Coronary artery (tissue), 2 donors: ENCODE results near the gene C20orf173.
A peak's percentile ranks its signal among the peaks of the same experiment; 100 is the strongest.

Source experiments
- DNase-seq: peaks from one replicate; pipeline ENCODE4 v3.0.0-alpha.2; 2017; ENCODE audit warnings: low spot score
- H3K27ac ChIP-seq, 2 donors: fragments of 200-600 bp; sonication (generic); one replicate each; pipeline ENCODE4 v1.5.1; 2016 to 2019
- H3K4me3 ChIP-seq: fragments of 200-600 bp; sonication (generic); 2 replicates; pipeline ENCODE4 v1.5.1; 2016; ENCODE audit warnings: mild to moderate bottlenecking, moderate library complexity
- CTCF ChIP-seq: fragments of 200-600 bp; sonication (generic); IDR thresholded peaks from one replicate; pipeline ENCODE4 v1.5.1; 2019; ENCODE audit warnings: antibody characterized with exemption

Gene C20orf173

DNA sequence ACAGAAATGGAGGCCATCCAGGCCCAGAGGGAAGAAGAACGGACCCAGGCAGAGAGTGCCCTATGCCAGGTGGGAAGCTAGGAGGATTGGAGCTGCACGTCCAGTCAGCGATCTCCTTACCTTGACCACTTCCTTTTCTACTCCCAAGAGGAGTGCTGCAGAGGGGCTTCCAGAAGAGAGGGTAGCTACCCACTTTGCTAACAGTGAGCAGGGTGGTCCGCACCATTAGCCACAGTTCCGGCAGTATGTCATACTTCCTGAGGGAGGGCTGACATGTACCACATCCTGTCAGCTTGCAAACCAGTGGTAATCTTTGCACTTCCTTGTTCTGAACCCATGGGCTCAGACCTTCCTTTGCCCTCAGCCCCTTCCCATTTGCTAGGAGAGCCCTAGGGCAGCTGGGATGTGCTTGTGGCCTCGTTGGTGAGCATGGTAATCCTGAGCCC, 38.7 kb downstream of the C20orf173 start:
- H3K4me3 ChIP-seq = peak overlapping the region; percentile 41
- H3K27ac ChIP-seq = peak overlapping the region in 1 of 2 donors; percentile 25
- DNase-seq = no peak
- no peak for TF ChIP-seq CTCF

DNA sequence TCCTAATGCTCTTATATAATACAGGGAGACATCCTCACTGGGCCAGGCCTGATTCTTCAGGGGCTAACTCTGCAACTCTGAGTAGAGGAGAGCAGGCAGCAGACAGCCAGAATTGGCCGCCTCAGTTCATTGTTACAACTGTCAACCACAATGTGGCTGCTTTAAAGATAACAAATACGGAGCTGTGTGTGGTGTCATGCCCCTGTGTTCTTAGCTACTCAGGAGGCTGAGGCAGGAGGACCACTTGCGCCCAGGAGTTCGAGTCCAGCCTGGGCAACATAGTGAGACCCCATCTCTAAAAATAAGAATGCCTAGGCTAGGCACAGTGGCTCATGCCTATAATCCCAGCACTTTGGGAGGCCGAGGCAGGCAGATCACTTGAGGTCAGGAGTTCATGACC, 39.7 kb downstream of the C20orf173 start:
- Histone ChIP-seq H3K27ac (no peak overlapping the region), H3K4me3 (no peak overlapping the region)
- no peak for DNase-seq
- no peak for TF ChIP-seq CTCF

- no peak for DNase-seq
- TF ChIP-seq CTCF = no peak
- no peak overlapping the region for H3K27ac ChIP-seq
- no peak overlapping the region for H3K4me3 ChIP-seq
Measured at GRCh38 chr20:35487479-35487878, 42.0 kb downstream of the C20orf173 start.

DNA sequence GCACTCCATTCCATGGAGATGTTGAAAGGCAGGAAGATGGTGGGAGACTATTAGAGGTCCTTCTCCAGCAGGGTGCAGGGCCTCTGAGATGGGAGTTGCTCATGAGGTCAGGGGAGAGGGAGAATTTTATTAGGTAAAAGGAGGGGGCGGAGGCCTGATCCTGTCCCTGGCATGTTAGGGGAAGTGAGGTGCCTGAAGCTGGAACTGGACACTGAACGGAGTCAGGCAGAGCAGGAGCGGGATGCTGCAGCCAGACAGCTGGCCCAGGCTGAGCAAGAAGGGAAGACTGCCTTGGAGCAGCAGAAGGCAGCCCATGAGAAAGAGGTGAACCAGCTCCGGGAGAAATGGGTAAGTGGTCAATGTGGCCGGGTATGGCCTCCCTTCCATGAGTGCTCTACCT, 49.7 kb downstream of the C20orf173 start:
- Histone ChIP-seq H3K27ac (no peak overlapping the region), H3K4me3 (no peak overlapping the region)
- no peak for TF ChIP-seq CTCF
- no peak for DNase-seq

DNA sequence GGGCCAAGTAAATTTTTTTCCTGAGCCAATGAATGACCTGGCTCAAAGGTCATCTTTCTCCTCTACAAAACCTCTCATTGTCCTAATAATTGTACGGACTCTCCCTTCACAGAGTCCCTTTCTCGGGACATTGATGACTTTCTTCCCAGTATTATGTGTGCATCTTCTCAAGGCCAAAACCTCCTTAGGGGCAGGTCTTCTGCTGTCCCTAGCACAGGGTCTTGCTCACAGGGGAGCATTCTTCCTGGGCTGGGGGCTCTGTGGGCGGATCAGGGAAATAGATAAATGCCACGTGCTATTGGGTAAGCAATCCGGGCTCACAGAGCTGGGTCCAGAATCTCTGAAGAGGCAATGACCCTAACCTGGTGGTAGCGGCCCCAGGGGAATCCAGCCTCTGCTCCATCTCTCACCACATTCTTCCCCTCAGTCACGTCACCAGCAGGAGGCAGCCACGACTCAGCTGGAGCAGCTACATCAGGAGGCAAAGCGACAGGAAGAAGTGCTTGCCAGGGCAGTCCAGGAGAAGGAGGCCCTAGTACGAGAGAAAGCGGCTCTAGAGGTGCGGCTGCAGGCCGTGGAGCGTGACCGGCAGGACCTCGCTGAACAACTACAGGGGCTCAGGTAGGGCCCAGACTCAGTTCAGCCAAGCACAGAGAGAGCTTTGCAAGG, 50.5 kb downstream of the C20orf173 start:
- TF ChIP-seq CTCF = no peak
- Histone ChIP-seq H3K4me3 (no peak overlapping the region), H3K27ac (no peak overlapping the region)
- no peak for DNase-seq
